ENCODE measurements around the gene MAGI1.
"Not testable (repeated sequence)": the region's sequence is repeated elsewhere in the genome, so short reads cannot be mapped to it uniquely, and the experiment has no call there.

The MAGI1 gene

DNA sequence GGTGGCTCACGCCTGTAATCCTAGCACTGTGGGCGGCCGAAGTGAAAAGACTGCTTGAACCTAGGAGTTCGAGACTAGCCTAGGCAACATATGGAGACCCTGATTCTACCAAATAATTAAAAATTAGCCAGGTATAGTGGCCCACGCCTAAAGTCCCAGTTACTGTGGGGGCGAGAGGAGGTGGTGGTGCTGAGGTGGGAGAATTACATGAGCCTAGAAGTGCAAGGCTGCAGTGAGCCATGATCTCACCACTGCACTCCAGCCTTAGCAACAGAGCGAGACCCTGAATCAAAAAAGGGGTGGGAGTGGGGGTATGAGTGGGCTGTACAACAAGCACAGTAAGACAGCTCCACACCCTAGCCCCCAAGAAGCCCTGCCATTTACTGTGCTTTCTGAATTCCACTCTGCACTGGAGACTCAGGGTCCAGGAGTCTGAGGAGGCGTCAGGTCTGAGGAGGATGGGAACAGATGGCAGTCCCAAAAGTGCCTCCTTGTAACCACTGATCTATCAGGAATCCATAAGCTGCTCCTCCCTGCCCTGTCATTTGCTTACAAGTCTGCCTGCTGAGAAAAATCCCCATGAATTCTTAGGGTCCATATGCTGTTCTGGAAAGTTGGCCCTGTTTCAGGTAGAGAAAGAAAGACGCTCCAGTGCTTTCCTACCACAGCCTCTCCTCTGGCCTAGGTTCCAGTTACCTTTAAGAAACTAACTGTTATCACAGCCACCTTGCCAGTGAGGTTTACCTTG, 171.1 kb downstream of the MAGI1 start:
- no peak for DNase-seq

DNA sequence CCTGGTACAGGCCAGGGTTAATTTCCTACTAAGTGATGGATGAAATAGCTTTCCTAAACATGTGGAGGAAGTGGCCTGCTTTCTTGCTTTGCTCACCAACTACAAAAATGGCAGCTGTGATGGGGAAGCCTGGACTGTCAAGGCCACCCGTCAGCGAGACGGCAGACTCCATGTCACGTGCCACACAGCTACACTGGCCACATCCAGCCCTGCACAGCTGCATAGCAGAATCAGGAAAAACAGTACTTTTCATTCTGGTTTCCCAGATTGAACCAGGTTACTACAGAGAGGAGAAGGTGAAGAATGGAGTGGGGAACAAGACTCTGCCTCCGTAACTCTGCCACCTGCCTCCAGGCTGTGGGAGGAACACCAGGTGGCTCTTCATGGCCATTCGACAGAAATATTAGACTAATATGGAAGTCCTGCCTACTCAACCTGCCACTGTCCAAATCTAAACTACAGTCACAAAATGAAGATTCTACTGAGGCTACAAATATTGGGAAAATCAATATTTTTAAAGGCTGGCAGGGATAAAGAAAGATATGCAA, 174.3 kb downstream of the MAGI1 start:
- no peak for DNase-seq

DNA sequence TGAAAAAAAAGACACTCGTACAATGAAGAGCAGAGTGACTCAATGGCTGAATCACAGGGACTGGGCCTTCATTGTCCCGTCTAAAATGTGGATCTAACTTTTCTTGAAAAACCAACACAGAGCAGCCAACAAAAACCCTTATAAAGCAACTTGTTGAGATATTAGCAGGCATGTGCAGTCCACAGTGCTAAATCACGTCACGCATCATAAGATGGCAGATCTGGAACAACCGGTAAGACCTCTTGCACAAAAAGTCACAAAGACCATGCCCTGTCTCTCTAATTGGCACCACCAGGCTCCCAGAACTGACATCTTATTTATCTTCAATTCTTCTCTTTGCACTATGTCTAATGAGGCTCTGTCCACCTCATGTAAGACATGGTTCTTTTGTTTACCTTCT, 177.0 kb downstream of the MAGI1 start:
- DNase-seq, result no peak

DNA sequence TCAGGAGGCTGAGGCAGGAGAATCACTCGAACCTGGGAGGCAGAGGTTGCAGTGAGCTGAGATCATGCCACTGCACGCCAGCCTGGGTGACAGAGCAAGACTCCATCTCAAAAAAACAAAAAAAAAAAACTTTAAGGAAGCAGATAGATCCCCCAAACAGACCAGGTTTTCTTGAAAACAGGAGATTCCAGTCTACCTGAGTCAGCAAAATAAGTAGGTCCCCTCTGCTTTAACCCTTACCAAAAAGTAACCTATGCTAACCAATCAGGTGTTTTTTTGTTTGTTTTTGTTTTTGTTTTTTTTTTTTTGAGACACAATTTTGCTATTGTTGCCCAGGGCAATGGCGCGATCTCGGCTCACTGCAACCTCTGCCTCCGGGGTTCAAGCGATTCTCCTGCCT, 179.1 kb downstream of the MAGI1 start:
- DNase-seq, result not testable (repeated sequence)

DNA sequence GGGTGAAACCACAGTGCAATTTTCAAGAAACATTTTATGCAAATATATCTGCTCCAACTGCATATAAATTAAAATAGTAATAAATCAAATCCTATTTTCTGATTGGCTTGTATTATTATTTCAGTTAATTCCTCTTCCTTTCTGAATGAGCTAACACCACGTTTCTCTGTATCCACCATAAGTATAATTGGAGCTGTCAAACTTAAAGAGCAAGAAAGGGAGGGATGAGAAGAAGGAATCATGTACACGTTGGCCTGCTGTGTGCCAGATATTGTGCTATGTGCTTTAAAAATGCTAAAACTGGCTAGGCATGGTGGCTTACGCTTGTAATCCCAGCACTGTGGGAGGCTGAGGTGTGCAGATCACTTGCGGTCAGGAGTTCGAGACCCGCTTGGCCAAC, 180.0 kb downstream of the MAGI1 start:
- DNase-seq, result no peak

DNA sequence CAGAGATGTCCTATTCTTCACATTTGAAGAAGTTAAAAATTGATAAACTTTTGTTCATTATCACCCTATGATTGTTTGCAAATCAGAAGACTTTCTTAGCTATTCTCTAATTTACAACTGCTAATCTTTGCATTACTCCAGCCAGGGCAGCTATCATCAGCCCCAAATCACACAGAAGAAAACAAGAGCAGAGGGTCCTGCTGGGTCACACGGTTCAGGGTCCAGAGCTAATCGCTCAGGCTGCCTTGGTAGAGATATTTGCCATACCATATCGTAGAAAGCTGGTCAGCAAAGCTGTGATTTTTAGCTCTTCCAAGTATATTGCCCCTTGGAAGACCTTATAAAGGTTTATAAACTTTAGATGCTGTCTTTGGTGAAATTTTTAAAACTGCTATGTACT, 181.4 kb downstream of the MAGI1 start:
- DNase-seq, result no peak

DNA sequence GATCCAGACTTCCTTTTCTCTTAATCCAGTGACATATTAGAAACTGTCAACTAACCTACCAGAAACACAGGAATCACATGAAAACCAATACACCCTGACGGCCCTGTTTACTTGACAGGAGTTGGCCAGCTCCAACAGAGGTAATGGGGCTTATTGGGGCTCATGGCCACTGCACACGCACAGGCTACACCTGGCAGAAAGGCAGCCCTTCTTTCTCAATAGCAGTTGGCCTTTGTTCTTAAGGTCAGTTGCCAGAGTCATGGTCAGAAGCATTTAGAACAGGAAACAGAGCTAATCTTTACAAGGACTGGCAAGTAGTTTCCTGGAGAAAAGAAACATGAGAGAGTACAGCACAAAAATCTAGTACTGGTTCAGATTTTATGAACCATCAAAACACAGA, 181.8 kb downstream of the MAGI1 start:
- DNase-seq, result no peak

DNA sequence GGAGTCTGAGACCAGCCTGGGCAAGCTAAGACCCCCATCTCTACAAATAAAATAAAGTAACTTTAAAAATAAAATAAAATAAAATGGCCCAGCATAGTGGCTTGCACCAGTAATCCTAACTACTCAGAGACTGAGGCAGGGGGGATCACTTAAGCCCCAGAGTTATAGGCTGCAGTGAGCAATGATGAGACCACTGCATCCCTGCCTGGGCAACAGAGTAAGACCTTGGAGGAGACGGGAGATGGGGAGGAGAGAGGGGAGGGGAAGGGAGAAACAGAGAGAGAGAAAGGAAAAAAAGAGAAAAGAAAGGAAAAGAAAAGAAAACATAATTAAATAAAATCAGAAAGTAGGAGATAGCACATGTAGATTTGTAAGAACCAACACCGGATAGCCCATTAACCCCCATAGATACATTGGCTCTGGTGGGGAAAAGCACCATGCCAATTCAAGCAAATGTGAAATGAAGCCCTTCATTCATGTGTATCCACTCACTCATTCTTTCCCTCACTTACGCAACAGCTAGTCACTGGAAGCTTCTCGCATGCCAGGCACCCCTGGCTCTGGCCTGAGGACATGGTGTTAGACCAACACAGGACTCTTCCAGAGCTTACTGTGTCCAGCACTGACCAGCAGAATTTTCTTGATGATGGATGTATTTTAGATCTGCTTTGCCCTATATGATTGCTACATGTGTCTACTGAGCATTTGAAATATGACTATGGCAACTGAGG, 183.2 kb downstream of the MAGI1 start:
- no peak for DNase-seq

DNA sequence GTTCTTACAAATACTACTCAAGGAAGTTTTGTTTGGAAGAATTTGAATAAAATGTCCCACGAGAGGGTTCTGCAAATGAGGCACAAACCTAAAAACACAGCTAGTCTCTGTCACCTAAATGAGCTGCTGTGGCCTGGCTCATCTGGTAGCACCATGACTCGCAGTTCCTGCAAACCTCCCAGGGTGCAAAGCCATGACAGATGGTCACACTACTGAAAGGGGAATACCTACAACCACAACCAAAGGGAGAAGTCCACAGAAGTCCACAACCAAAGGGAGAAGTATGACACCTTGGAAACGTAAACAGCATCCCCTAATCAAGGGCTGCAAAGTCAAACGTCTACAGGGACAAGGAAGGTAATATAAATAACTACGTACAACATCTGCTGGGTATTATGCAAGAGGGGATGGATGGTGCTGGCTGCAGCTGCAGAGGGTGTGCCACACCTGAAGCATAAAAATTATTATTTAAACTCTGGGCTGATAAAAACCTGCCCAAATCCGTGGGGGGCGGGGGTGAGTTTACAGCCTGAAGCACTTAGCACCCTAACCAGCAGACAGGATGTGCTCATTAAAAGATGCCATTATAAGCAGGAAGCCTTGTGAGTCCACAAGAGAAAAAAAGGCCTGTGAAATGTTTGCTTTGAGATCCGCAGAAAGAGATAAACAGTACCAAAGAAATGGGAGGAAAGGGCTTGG, 184.0 kb downstream of the MAGI1 start:
- no peak for DNase-seq

DNA sequence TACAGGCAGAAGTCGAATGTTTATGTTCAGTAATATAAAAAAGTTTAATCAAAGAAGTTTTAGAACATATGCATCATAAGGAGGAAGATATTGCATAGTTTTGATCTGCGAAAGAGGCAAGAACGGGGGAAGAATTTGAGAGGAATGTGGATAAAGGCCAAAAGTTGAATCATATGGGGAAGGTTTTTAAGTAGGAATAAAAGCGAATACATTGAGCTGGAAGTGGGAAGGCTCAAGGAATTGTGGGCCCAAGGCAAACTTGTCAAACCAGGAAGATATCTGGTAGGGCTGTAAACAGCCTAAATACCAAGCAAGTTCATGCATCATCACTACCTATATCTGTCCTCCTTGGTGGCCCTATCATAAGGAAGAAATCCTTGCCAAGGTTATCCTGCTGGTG, 186.9 kb downstream of the MAGI1 start:
- DNase-seq, result no peak

DNA sequence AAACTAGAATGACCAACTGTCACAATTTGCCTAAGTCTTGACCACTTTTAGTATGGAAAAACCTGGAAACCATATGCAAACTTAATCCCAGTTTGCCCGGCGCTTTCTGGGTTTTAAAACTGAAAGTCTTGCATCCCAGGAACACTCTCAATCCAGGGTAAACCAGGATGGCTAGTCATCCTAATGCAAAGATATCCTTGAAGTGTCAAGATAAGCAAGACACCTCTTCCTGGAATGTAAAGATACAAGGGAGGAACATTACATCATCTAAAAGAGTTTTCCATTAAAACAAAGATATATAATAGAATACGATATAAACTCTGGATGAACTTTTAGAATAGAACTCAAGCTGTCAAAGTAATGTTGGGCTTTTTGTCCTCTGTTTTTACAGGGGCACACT, 188.5 kb downstream of the MAGI1 start:
- no peak for DNase-seq

DNA sequence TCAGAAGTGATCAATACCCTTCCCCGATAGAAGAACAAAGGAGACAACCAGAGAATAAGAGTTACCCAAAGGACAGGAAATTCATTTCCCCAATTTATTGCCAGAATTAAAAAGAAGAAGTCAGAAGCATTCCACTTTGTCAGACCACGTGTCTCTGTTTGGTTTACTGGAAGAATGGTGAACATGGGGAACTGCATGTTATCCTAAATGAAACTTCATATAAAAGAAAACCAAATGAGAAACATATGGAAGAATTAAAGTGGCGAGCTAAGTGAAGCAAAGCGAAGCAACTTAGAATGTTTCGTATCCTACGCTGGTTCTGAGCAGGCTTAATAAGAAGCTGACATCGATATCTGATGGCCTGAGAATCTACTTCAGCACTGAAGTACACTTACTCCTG, 190.7 kb downstream of the MAGI1 start:
- DNase-seq, result no peak

DNA sequence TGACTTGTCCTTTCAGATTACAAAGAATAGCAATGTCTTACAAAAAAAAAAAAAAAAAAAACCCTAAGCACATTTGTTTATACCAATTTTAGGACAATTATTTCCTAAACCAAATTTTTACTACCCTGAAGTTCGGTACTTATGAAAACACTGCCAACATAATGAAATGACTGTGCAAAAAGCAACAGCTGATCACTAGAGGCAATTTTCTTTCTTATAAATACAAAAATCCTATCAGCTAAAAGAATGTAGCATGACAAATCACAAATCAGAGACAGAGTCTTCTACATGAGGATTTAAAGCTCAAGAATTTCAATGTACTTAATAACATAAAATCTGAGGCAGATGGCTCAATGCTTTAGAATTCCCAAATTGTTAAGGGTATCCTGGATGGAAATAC, 191.8 kb downstream of the MAGI1 start:
- DNase-seq, result no peak

DNA sequence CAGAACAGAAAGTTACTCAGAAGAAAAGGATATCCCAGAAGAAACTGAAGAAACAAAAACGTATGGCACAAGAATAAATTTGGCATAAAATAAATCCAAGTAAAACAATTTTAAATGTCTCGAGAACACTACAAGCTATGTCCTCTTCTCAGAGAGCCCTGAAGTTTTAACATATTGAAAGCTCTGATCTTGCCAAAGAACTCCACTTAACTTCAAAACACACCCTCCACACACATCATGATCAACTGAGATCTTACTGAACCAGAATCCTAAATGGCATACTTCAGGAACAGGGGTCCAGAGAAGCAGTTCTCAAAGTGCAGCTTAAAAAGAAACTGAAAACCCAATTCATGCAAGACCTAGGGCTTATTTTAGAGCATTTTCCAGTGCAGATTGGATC, 194.3 kb downstream of the MAGI1 start:
- no peak for DNase-seq

DNA sequence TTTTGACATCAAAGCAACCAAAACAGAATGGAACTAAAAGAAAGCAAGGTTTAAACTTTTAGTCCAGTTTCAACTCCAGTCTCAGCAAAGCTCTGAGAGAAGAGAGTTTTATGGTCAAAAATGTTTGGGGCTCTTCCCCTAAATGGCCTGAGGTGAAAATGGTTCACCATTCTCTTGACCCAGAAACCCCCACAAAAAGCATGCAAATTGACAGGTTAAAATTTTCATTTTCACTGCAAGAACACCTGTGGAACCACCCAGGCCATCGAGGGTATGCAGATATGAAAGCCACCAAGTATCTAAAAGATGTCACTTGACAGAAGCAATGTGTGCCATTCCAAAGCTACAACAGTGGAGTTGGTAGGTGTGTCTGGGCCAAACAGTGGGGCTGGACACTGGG, 195.0 kb downstream of the MAGI1 start:
- DNase-seq, result no peak

DNA sequence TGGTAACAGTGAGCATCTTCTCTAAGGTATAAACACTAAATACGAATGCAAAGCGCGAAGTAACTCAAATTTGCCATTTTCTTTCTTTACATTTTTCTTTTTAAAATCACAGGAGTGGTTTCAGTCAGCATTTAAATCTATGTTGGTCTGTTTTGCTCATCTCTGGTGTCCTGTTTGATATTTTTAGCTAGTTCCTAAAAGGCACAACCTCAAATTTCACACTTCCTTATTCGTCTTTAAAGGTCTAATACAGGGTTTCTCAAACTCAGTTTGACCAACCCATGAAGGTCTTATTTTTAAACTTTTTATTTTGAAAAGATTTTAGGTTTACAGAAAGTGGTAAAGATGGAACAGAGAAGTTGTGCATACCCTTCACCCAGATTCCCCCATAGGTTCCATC, 201.1 kb downstream of the MAGI1 start:
- DNase-seq, result no peak

DNA sequence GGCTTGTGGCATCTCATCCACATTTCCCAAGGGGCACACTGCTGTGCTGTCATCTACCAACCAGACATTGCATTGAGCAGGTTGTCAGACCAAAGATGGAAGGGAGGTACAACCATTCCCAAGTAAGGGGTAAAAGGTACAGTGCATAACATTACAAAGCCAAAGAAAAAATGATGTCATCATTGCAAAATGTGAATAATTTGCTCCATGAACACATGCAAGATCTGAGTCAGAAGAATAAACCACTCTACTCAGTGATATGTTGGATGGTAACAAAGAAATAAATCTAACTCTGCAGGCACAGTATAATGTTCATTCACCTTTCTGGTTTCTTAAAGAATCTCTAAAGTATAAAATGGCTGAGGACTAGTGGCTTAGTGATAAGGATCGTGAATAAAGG, 202.7 kb downstream of the MAGI1 start:
- no peak for DNase-seq

DNA sequence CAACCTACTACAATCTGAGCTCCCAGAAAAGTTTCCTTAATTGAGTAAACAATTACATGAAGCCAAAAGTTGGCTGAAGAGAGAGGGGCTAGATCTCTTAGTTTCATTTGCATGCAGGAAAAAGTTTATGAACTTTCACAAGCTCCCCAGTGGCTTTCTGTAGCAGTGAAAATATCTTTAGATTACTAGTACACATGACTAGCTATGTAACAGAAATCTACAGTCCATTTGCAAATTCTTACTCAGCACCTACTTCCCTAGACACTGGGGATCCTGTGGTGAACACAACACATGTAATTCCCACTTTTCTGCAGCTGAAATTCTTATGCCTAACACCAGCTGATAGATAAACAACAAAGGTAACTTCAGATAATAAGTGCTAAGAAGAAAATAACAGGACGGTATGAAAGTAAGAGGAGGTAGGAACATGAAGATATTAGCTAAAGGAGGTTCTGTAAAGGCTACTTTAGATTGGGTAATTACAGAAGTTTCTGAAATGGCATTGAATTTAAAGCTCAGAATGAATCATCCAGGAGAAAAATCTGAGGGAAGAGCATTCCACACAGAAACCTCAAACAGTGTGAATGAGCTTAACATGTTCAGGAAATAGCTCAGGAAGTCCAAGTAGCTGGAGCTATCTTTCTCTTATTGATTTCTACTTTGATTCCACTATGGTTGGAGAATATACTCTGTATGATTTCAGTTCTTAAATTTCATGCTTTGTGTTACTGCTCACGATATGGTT, 204.8 kb downstream of the MAGI1 start:
- no peak for DNase-seq

DNA sequence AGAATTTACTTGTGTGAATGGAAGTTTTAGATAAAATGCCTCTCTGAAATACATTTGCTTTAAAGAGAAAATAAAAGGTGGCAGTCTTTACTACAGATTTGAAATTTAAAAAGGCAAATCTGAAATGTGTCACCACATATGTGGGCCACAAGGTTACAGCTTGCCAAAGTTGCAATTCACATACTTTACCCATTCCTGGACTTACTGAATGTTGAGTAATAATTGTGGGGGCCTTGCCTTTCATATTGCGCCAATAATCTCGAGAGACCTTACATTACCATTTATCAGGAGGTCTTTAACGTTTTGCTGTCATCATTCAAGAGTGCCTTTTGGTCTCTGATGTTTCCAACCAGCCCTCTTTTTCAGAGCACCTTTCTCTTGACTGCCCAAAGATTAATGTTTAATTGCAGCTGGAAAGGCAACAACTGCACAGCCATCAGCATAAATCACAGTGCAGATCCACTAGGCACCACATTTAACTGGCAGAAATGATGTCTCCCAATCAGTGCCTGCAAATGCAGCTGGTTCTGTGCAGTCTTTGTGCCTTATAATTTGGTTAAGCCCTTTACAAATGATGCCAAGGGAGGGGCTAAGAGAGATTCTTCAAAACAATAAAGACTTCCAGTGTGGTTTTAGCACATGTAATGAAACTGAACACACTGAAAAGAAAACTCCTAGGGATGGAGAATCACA, 206.8 kb downstream of the MAGI1 start:
- no peak for DNase-seq

DNA sequence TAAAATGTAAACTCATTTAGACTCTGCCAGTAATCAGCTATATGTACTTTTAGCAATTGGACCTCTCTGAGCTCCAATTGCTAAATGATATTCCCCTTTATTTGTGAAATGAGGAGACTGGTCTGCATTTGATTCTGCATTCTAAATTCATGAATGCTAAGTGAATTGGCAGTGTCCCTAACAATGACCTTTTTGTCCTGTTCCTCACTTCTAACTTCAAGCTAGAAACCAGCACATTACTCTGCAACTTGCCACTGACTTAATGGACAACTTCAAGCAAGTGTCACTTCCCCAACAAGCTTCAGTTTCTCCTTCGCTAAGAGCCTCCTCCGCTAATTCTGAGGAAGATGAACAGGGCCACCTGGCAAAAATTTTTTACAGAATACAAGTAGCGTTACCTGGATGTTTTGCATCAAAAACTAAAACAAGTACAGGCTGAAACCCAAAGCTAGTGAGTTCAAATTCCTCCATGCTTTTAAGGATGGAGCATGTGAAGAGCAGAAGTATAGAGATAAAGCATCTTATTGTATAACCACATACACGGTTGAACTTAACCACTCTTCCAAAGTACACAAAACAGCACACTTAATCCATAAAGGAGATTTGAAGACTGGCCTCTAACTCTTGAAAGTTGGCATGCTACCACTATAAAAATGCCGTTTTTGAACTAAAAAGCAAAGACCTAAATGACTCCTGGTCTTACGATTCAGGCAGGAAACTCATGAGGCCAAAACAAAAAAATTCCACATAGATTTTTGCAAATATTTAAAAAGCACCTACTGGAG, 207.6 kb downstream of the MAGI1 start:
- no peak for DNase-seq

DNA sequence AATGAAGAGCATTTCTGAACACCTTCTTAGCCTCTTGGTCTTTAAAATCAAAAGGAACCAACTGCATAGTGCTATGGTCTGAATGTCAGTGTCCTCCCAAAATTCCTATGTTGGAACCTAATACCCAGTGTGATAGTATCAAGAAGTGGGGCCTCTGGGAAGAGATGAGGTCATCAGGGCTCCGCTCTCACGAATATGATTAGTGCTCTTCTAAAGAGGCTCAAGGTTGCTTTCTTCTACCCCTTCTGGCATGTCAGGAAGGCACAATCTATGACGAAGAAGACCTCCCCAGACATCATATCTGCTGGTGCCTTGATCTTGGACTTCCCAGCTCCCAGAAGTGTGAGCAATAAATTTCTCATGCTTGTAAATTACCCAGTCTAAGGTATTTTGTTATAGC, 209.5 kb downstream of the MAGI1 start:
- no peak for DNase-seq

DNA sequence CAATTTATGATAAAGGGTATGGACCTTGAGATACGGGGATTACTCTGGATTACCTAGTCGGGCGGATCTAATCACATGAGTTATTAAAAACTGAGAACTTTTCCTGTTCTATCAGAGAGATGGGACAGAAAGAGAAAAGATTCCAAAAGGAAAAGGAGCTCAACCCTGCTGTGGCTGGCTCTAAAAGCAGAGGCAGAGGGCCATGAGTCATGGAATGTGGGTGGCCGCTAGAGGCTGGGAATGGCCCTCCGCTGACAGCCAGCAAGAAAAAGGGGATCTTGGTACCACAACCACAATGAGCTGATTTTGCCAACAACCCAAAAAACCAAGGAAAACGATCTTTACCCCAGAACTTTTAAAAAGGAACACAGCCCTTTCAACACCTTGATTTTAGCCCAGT, 210.0 kb downstream of the MAGI1 start:
- DNase-seq, result no peak

All from activated T-cell treated with anti-CD3 and anti-CD28 coated beads for 4 hours (primary cell).